Measurements from ENCODE around the gene COA5.

The COA5 gene

GRCh38 chr2:98608116-98608961, at the start of gene COA5, which contains the start of gene UNC50:
Gene COA5, minus strand, starts transcription at chr2:98608512. Its CDS starts 107 bp downstream, at chr2:98608405.
Gene UNC50, plus strand, starts transcription at chr2:98608589. Its CDS starts 1,171 bp downstream, at chr2:98609760.
- DNase-seq, result peak; percentile 80

DNA sequence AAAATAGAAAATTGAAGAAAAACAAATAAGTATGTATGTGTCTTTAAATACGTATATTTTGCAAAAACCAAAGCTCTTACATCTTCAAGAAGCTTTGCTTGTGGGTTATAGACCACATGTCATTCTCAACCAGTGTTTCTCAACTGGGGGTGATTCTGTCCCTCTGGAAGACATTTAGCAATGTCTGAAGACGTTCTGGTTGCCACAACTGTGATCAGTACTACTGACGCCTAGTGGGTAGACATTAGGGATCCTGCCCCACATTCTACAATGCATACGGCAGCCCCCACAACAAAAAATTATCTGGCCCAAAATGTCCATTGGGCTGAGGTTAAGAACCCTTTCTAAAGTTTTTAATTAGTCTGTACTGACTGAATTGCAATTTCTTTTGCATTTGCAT, 48.5 kb upstream of the COA5 start:
- no peak for DNase-seq

- DNase-seq, result no peak
Observed at GRCh38 chr2:98654699-98655495, 46.6 kb upstream of the COA5 start.

GRCh38 chr2:98650998-98651397, 42.7 kb upstream of the COA5 start:
- DNase-seq, result no peak

GRCh38 chr2:98649992-98650375, 41.7 kb upstream of the COA5 start:
- DNase-seq, result no peak

DNA sequence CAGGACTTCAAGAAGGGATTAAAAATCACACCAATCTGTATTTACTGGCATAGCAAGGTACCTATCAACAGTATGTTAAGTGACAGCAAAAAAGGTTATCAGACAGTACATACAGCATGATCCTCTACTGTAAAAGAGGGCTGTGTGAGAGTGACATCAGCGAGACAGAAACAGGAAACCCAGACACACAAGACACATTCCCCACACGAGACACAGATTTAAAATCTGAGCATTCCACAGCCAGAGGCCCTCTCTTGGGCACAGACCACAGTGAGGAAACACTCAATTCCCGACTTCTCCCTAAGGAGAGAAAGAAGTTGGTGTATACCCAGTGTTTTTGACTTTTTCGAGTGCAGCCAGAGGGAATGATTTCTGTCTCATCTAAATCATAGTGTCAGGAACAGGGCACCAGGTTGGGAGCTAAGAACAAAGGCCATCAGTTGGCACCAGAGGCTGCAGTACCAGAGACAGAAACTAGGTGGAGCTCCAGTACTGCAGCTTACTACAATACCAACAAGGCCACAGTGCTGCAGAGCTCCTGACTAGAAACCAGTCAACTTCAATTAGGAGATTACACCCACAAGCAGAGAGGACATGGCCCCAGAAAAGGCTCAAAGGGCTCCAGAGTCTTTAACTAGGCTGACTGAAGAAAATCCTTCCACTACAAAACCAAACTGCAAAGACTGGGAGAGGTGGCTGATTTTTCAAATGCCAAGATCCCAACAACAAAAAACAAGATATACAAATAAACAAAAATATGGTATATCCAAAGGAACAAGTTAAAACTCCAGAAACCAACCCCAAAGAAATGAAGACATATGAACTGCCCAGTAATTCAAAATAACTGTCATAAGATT, 41.1 kb upstream of the COA5 start:
- peak; percentile 40 for DNase-seq

DNA sequence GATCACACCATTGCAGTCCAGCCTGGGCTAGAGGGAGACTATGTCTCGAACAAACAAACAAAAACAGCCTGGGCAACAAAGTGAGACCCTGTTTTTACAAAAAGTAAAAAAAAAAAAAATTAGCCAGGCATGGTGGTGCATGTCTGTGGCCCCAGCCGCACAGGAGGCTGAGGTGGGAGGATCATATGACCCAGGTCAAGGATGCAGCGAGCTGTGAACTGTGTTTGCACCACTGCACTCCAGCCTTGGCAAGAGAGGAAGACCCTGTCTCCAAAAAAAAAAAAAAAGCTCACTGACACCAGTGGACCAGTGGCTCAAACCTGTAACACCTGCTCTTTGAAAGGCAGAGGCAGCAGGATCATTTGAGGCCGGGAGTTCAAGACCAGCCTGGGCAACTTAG, 40.1 kb upstream of the COA5 start:
- DNase-seq, result no peak

DNA sequence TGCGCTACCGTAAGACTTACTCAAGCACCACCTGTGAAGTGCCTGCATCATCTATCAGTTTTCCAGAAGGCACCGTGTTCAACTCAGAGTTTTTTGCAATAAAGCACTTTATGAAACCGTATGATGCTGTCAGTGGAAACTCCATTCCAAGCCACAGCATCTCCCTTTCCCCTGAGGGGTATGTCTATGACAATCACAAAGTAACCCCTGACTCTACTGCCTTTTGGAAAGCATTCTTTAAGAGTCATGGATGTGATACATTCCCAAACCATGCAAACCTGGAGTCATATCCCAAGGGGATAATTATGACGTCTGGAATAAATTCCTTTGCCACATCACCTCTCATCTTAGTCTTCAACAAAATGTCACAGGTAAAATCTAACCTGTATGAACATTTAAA, 39.3 kb upstream of the COA5 start:
- DNase-seq, result no peak

DNA sequence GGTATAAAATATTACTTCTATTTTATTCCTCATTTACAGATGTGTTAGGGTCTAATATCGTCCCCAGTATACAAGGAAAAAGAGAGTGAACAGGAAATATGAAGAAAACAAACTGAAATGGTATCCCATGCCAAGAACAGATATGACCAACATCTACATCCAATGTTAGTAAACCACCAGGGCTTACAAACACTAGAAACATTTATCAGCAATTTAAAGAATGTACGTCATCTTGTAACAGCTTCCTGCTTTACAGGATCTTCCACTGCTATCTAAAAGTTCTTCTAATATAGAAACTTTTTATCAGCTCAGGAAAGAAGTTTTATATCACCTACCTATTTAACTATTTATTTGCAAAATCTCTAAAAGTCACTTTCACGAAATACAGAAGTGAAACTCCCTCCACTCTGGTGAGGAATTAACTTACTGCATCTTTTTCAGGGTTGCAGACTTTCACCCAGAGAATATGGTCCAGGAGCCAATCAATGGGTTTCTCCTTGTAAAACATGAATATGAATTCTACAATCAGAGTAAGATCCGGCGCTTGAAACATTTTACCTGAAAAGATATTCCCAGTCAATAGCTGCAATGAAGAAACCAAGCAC, 35.3 kb upstream of the COA5 start:
- no peak for DNase-seq

DNA sequence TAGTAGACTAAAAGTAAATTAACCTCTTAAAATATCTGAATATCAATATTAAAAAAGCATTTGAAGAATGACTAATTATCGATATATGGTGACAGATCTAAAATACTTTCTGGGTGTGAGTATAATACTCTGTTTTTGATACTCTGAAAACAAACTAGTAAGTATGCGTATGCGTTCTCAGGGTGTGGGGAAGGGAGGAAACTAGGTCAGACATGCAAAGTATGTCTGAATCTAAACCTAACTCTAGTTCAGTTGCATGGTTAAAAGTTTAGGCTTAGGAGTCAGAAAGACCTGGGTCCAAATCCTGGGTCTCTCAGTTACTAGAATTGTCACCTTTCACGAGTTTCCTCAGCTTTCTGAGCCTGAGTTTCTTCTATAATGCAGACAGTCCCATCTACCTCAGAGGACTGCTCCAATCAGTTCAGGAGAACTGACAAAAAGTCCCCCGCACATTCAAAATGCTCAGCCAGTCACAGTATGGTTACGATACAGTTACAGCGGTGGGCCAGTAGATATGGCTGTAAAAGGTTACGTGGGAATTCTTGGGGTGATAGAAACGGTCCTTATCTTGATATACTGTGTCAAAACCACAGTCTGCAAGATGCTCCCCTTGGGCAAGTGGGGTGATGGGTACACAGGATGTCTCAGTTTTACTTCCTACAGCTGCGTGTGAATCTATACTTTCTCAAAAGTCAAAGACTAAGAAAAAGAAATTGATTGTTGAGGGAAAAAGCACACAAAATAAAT, 29.3 kb upstream of the COA5 start:
- no peak for DNase-seq

- DNase-seq, result no peak
Observed at GRCh38 chr2:98634406-98635092, 26.2 kb upstream of the COA5 start.

GRCh38 chr2:98632351-98632750, 24.0 kb upstream of the COA5 start:
- no peak for DNase-seq

- no peak for DNase-seq
Observed at GRCh38 chr2:98623657-98624056, 15.3 kb upstream of the COA5 start.

GRCh38 chr2:98617149-98617548, 8.8 kb upstream of the COA5 start:
- no peak for DNase-seq

GRCh38 chr2:98615481-98615880, 7.2 kb upstream of the COA5 start:
- no peak for DNase-seq

GRCh38 chr2:98614024-98614739, 5.9 kb upstream of the COA5 start:
- DNase-seq, result no peak

DNA sequence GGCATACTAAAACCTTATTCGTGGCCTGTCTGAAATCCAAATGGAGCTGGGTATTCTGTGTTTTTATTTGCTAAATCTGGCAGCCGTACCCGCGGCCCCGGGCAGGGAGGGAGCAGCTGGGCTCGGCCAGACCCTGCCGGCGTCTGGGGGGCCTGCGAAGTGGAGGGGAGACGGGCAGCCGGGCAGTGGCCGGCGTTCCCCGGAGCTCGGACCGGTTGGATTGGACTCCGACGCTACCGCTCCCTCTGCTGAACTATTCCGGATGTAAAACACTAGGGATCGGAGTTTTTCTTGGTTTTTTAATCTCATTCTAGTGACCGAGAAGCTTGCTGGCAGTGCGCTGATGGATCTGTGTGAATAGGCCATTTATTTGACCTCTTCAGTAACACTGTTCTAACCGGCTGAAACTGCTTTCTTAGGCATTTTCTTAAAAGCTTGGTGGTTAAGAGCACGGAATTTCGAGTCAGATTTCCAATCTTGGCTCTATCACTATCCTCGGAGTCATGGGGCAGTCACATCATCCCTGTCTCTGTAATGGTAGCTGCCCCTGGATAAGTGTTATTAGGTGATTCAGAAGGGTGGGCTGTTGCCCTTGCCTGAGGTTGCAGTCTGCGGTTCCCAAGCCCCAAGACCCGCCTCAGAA, 771 bp upstream of the COA5 start:
- DNase-seq, result no peak

DNA sequence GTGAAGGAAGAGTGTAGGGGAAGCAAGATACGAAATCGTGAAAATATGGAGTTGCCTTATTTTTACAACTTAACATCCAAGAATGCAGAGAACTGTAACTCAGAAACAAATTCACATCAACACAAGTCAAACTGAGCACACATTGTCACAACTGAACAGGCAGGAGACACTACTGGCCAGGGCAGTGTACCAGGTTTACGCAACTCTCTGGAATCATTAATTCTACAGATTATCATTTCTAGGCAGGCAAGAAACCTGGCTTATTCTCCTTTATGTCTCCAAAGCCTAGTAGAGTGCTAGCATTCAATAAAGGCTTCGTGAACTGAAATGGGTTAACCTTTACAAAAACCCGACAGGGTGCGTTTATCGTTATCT, 584 bp downstream of the COA5 start:
- no peak for DNase-seq

DNA sequence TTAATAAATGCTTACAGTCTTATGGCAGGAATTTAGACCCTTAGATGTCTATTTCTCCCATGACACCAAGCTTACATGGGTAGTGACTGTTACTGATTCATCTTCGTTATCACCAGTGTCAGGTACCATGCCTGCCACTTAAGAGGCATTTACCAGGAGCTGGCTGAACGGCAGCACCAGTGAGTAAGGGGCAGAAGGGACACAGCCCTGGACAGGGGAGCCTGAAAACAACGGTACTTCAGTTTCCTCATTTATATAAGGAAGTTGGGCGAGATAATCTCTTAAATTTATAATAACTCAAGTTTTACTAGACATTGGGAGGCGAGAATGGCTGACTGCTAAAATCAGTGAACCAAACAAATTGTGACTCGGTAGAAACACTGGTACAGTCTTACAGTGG, 1.2 kb downstream of the COA5 start:
- no peak for DNase-seq

- no peak for DNase-seq
Observed at GRCh38 chr2:98606431-98606830, 1.9 kb downstream of the COA5 start.
